HepG2 (cell line): ENCODE measurements around the gene SLC51B. TPM values are rescaled to one million over a fixed set of nuclear protein-coding genes. Genes with fewer than 3 reads are reported as not detected.

Experiments
- CCDC6 ChIP-seq: sonication (generic); formaldehyde crosslinking; IDR thresholded peaks from 2 replicates; pipeline ENCODE4 v1.8.1; 2022; ENCODE audit warnings: mild to moderate bottlenecking, missing genetic modification reagents, moderate library complexity
- CENPX ChIP-seq: sonication (generic); formaldehyde crosslinking; IDR thresholded peaks from 2 replicates; pipeline ENCODE4 v1.9.0; 2021; ENCODE audit warnings: mild to moderate bottlenecking, missing genetic modification reagents, moderate library complexity
- CREBL2 ChIP-seq: sonication (generic); formaldehyde crosslinking; IDR thresholded peaks from 2 replicates; pipeline ENCODE4 v1.8.1; 2023; ENCODE audit warnings: missing genetic modification reagents, mild to moderate bottlenecking, borderline replicate concordance
- GLMP ChIP-seq: sonication (generic); formaldehyde crosslinking; IDR thresholded peaks from 2 replicates; pipeline ENCODE4 v1.9.0; 2021; ENCODE audit warnings: missing genetic modification reagents, mild to moderate bottlenecking, borderline replicate concordance
- HIVEP1 ChIP-seq: sonication (generic); formaldehyde crosslinking; IDR thresholded peaks from 2 replicates; pipeline ENCODE4 v1.4.0; 2020; ENCODE audit warnings: mild to moderate bottlenecking, missing genetic modification reagents
- IKZF1 ChIP-seq: fragments of 450-650 bp; IDR thresholded peaks from 2 replicates; pipeline ENCODE4 v1.7.1; 2016
- JUNB ChIP-seq: sonication (generic); formaldehyde crosslinking; IDR thresholded peaks from 2 replicates; pipeline ENCODE4 v1.8.0; 2022; ENCODE audit warnings: missing genetic modification reagents, mild to moderate bottlenecking, borderline replicate concordance
- NR3C1 ChIP-seq: sonication (generic); formaldehyde crosslinking; IDR thresholded peaks from 2 replicates; pipeline ENCODE4 v1.4.0; 2020; ENCODE audit warnings: missing genetic modification reagents
- PAXIP1 ChIP-seq: sonication (generic); formaldehyde crosslinking; conservative IDR thresholded peaks from 2 replicates; pipeline ENCODE4 v1.4.0; 2020; ENCODE audit warnings: mild to moderate bottlenecking, missing genetic modification reagents, moderate library complexity
- PHF20 ChIP-seq: sonication (generic); formaldehyde crosslinking; IDR thresholded peaks from 2 replicates; pipeline ENCODE4 v1.5.0; 2020; ENCODE audit warnings: mild to moderate bottlenecking, missing genetic modification reagents
- SNAPC2 ChIP-seq: sonication (generic); formaldehyde crosslinking; IDR thresholded peaks from 2 replicates; pipeline ENCODE4 v1.8.1; 2022; ENCODE audit warnings: mild to moderate bottlenecking, missing genetic modification reagents
- ZBTB3 ChIP-seq: sonication (generic); formaldehyde crosslinking; IDR thresholded peaks from 2 replicates; pipeline ENCODE4 v1.4.0; 2020; ENCODE audit warnings: low read depth, mild to moderate bottlenecking, moderate library complexity, missing genetic modification reagents, borderline replicate concordance
- ZNF318 ChIP-seq: sonication (generic); formaldehyde crosslinking; IDR thresholded peaks from 2 replicates; pipeline ENCODE4 v1.4.0; 2020; ENCODE audit warnings: mild to moderate bottlenecking, missing genetic modification reagents
- ZNF326 ChIP-seq: sonication (generic); formaldehyde crosslinking; IDR thresholded peaks from 2 replicates; pipeline ENCODE4 v1.4.0; 2020; ENCODE audit warnings: missing genetic modification reagents, borderline replicate concordance
- ZNF446 ChIP-seq: sonication (generic); formaldehyde crosslinking; IDR thresholded peaks from 2 replicates; pipeline ENCODE4 v1.5.0; 2020; ENCODE audit warnings: mild to moderate bottlenecking, missing genetic modification reagents
- ZNF496 ChIP-seq: sonication (generic); formaldehyde crosslinking; IDR thresholded peaks from 2 replicates; pipeline ENCODE4 v1.8.1; 2023; ENCODE audit warnings: mild to moderate bottlenecking, moderate library complexity, missing genetic modification reagents; ENCODE audit not compliant: insufficient replicate concordance
- polyA plus RNA-seq, 8 experiments: library from polyadenylated mRNA; depleted of rRNA in 3 of 8; stranded (reverse) in 7 of 8; unstranded in 1 of 8; fragments of >200 nt; fragmentation: Illumina TruSeq in 4 of 8; extraction: Trizol in 4 of 8; gene quantifications; 2 replicates each; pipeline versions ENCODE4 v1.2.1 to v1.2.3, GENCODE V29; 2011 to 2016; ENCODE audit warnings: low read depth in 4 of 8, missing spikeins in 1 of 8, mixed read lengths in 1 of 8; ENCODE audit not compliant: insufficient read depth in 1 of 8
- total RNA-seq, 5 experiments: library from RNA; depleted of rRNA; stranded (reverse); fragments of >200 nt; fragmentation: Illumina TruSeq; extraction: Trizol; gene quantifications; 2 replicates each; pipeline ENCODE4 v1.2.3, GENCODE V29; 2016; ENCODE audit warnings: low read depth in 1 of 5

The SLC51B gene
- total and polyA plus RNA-seq, 2 of the 13 experiments (the other 11 are each of a cell fraction or from before 2014, with no cell fraction given): 14.9 to 17.1 TPM

GRCh38 chr15:65056868-65057548, 11.8 kb downstream of the SLC51B start (continued):
- TF ChIP-seq ZNF318 (CRISPR knock-in tag): 0 out of 2 replicates have a peak, but pooled peaks have one; percentile 63
- no peak for TF ChIP-seq IKZF1
- no peak for TF ChIP-seq ZNF496 (CRISPR knock-in tag)
- TF ChIP-seq CREBL2 (CRISPR knock-in tag): no peak
- peak; percentile 94 for TF ChIP-seq PAXIP1 (CRISPR knock-in tag)
- no peak; the same call in 1 of the 2 replicates for TF ChIP-seq ZBTB3 (CRISPR knock-in tag)
- no peak for TF ChIP-seq NR3C1 (CRISPR knock-in tag)
- no peak; the same call in 1 of the 2 replicates for TF ChIP-seq CCDC6 (CRISPR knock-in tag)
- TF ChIP-seq CENPX (CRISPR knock-in tag): no peak
- TF ChIP-seq GLMP (CRISPR knock-in tag): no peak
- TF ChIP-seq HIVEP1 (CRISPR knock-in tag): peak; percentile 79
- TF ChIP-seq ZNF446 (CRISPR knock-in tag): no peak
- peak; percentile 97 for TF ChIP-seq JUNB (CRISPR knock-in tag)
- no peak for TF ChIP-seq ZNF326 (CRISPR knock-in tag)
- TF ChIP-seq SNAPC2 (CRISPR knock-in tag): no peak
- TF ChIP-seq PHF20: no peak
